Activated CD4-positive, alpha-beta T cell treated with anti-CD3 and anti-CD28 coated beads, Interleukin-2, amount 10 ng/mL, durations not matched to agents 7 days and 5 days (primary cell): Measurements from ENCODE around the gene NUP214. TPM values are rescaled to one million over a fixed set of nuclear protein-coding genes. Genes with fewer than 3 reads are reported as not detected.

ENCODE experiments used
- CTCF ChIA-PET: fragments of 350-600 bp; sonication (Branson Sonifier 250); formaldehyde crosslinking; loops from one replicate; lab custom pipeline; 2021; ENCODE audit warnings: antibody characterized with exemption; lab: Charles Lee
- POLR2A ChIA-PET: fragments of 350-600 bp; sonication (Branson Sonifier 250); formaldehyde crosslinking; loops from one replicate; lab custom pipeline; 2021; ENCODE audit warnings: antibody characterized with exemption; lab: Charles Lee
- DNase-seq: peaks from one replicate; pipeline ENCODE4 v3.0.0-alpha.2; 2020
- H3K27ac Mint-ChIP-seq: one replicate; pipeline ENCODE4 v1.8.0; 2021; ENCODE audit warnings: mild to moderate bottlenecking, moderate library complexity, mixed read lengths
- H3K27me3 Mint-ChIP-seq: one replicate; pipeline ENCODE4 v1.8.0; 2021; ENCODE audit warnings: mixed read lengths
- H3K36me3 Mint-ChIP-seq: one replicate; pipeline ENCODE4 v1.8.0; 2021; ENCODE audit warnings: low read depth, mixed read lengths
- H3K4me1 Mint-ChIP-seq: one replicate; pipeline ENCODE4 v1.8.0; 2021; ENCODE audit warnings: mixed read lengths
- H3K4me3 Mint-ChIP-seq: one replicate; pipeline ENCODE4 v1.8.0; 2021; ENCODE audit warnings: mild to moderate bottlenecking, moderate library complexity, mixed read lengths
- H3K9me3 Mint-ChIP-seq: one replicate; pipeline ENCODE4 v1.8.0; 2021; ENCODE audit warnings: mixed read lengths
- total RNA-seq, 2 experiments: library from RNA; stranded (reverse); gene quantifications; one replicate each; pipeline ENCODE4 v1.2.3, GENCODE V29; 2021

Gene NUP214
- total RNA-seq, 2 experiments from 2014 or later = 58.0 to 69.4 TPM

DNA sequence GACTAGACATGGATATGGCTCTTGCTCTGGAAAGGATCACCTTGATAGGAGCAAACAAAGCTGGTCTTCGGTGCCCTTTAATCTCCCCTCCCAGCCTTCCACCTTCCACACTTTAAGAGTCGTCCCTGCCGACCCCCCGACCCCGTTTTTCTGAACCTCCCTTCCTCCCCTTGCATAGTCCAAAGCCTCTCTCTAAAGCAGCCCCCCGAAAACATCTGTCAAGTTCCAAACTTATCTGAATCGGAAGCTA is 423 bp upstream of the NUP214 start:
- CTCF ChIA-PET = interaction anchor here (0.5 to 1.9 kb wide), 7 partner anchors 9 to 241 kb away, joined by 3 to 8 read pairs (median 3); no protein-coding TSS in a partner anchor
- H3K27ac Mint-ChIP-seq = peak overlapping the region; percentile 98
- no peaks in the 10 kb centered on the region for H3K27me3 Mint-ChIP-seq
- POLR2A ChIA-PET = interaction anchor here (0.7 to 1.0 kb wide), 2 partner anchors 94 to 141 kb away, joined by 3 read pairs; no protein-coding TSS in a partner anchor
- peaks cover 34% of the 10 kb centered on the region for H3K4me1 Mint-ChIP-seq
- peaks cover 26% of the 10 kb centered on the region for H3K36me3 Mint-ChIP-seq
- no peaks in the 10 kb centered on the region for H3K9me3 Mint-ChIP-seq
- H3K4me3 Mint-ChIP-seq = peak overlapping the region; percentile 96
- no peak for DNase-seq

- ChIA-PET POLR2A (interaction anchor here (1.0 kb wide), 1 partner anchor 140 kb away, joined by 3 read pairs; no protein-coding TSS in a partner anchor), CTCF (interaction anchor here (1.0 to 1.2 kb wide), 2 partner anchors 14 to 240 kb away, joined by 3 to 4 read pairs; no protein-coding TSS in a partner anchor)
- Mint-ChIP-seq H3K4me3 (peak overlapping the region; percentile 96), H3K36me3 (peaks cover 31% of the 10 kb centered on the region), H3K27ac (peak overlapping the region; percentile 98), H3K27me3 (no peaks in the 10 kb centered on the region), H3K9me3 (no peaks in the 10 kb centered on the region), H3K4me1 (peaks cover 34% of the 10 kb centered on the region)
- no peak for DNase-seq
Observed at GRCh38 chr9:131126059-131126426, 657 bp downstream of the NUP214 start.

GRCh38 chr9:131129183-131129582 is 3.8 kb downstream of the NUP214 start:
- CTCF ChIA-PET = no interaction called here
- Mint-ChIP-seq H3K36me3 (peaks cover 47% of the 10 kb centered on the region), H3K4me1 (peaks cover 34% of the 10 kb centered on the region), H3K4me3 (no peak overlapping the region), H3K27me3 (no peaks in the 10 kb centered on the region), H3K9me3 (no peaks in the 10 kb centered on the region), H3K27ac (no peak overlapping the region)
- no peak for DNase-seq
- POLR2A ChIA-PET = no interaction called here

DNA sequence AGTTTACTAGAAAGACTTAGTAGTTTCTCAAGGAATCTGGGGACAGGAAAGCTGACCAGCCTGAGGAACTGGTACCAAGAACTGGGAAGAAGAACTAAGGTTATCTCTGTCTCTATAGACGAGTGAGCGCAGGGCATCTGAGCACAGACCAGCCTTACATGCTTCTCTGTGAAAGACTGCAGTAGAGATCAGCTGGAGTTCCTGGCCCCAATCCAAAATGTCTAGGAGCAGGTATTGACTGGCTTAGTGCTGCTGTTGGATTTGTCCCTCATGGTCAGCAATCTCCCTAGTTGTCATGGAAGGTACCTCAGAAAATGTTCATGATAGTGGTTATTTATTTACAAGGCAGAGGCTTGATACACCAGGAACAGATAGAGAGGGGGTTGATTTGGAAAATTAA is 13.3 kb downstream of the NUP214 start:
- H3K36me3 Mint-ChIP-seq = peaks cover 46% of the 10 kb centered on the region
- CTCF ChIA-PET = interaction anchor here (0.6 to 1.2 kb wide), 2 partner anchors 18 to 453 kb away, joined by 3 to 5 read pairs; no protein-coding TSS in a partner anchor

DNA sequence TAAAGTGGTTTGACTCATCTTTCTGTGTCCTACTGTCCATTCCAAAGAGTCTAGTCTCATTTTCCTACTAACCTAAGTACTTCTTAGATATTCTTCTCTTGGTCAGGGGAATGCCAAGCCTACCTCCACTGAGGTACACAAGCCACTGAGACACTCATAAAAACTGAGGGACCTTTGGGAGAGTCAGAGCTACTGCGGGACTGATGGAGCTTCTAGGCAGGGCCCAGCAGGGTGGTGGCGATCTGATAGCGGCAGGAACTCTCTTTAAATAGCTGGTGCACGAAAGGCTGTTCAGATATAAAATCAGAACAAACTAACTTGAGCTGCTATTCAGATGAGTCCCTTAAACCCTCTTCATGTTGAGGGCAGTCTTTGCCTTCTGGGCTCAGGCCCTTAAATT is 14.7 kb downstream of the NUP214 start:
- H3K27me3 Mint-ChIP-seq = no peaks in the 10 kb centered on the region
- CTCF ChIA-PET = interaction anchor here (1.0 kb wide), 1 partner anchor 15 kb away, joined by 4 read pairs; the partner anchor contains the start of gene NUP214
- no peaks in the 10 kb centered on the region for H3K9me3 Mint-ChIP-seq
- no peaks in the 10 kb centered on the region for H3K4me1 Mint-ChIP-seq
- H3K36me3 Mint-ChIP-seq = peaks cover 48% of the 10 kb centered on the region
- no peak overlapping the region for H3K4me3 Mint-ChIP-seq
- H3K27ac Mint-ChIP-seq = no peak overlapping the region
- POLR2A ChIA-PET = interaction anchor here (0.6 kb wide), 1 partner anchor 196 kb away, joined by 8 read pairs; no protein-coding TSS in a partner anchor
- DNase-seq = no peak

More for the DNA sequence above, 13.3 kb downstream of the NUP214 start:
- POLR2A ChIA-PET = no interaction called here
- no peak overlapping the region for H3K4me3 Mint-ChIP-seq
- H3K27ac Mint-ChIP-seq = no peak overlapping the region
- H3K4me1 Mint-ChIP-seq = no peaks in the 10 kb centered on the region
- no peak for DNase-seq
- no peaks in the 10 kb centered on the region for H3K9me3 Mint-ChIP-seq
- H3K27me3 Mint-ChIP-seq = no peaks in the 10 kb centered on the region

- H3K27ac Mint-ChIP-seq = no peak overlapping the region
- ChIA-PET CTCF (interaction anchor here (1.0 kb wide), 1 partner anchor 15 kb away, joined by 4 read pairs; the partner anchor contains the start of gene NUP214), POLR2A (no interaction called here)
- H3K36me3 Mint-ChIP-seq = peaks cover 52% of the 10 kb centered on the region
- no peaks in the 10 kb centered on the region for H3K9me3 Mint-ChIP-seq
- no peaks in the 10 kb centered on the region for H3K27me3 Mint-ChIP-seq
- no peak overlapping the region for H3K4me3 Mint-ChIP-seq
- no peaks in the 10 kb centered on the region for H3K4me1 Mint-ChIP-seq
- no peak for DNase-seq
Observed at GRCh38 chr9:131140550-131140949, 15.2 kb downstream of the NUP214 start.

GRCh38 chr9:131142160-131142559 is 16.8 kb downstream of the NUP214 start:
- no peak overlapping the region for H3K4me3 Mint-ChIP-seq
- H3K4me1 Mint-ChIP-seq = no peaks in the 10 kb centered on the region
- ChIA-PET POLR2A (no interaction called here), CTCF (no interaction called here)
- H3K9me3 Mint-ChIP-seq = no peaks in the 10 kb centered on the region
- no peak for DNase-seq
- H3K36me3 Mint-ChIP-seq = peaks cover 56% of the 10 kb centered on the region
- no peaks in the 10 kb centered on the region for H3K27me3 Mint-ChIP-seq
- H3K27ac Mint-ChIP-seq = no peak overlapping the region

- DNase-seq = no peak
- no peak overlapping the region for H3K4me3 Mint-ChIP-seq
- no peaks in the 10 kb centered on the region for H3K27me3 Mint-ChIP-seq
- POLR2A ChIA-PET = no interaction called here
- H3K36me3 Mint-ChIP-seq = peaks cover 61% of the 10 kb centered on the region
- no peak overlapping the region for H3K27ac Mint-ChIP-seq
- no peaks in the 10 kb centered on the region for H3K9me3 Mint-ChIP-seq
- CTCF ChIA-PET = no interaction called here
- H3K4me1 Mint-ChIP-seq = peaks cover 3% of the 10 kb centered on the region
Observed at GRCh38 chr9:131144201-131144600, 18.8 kb downstream of the NUP214 start.

- Mint-ChIP-seq H3K36me3 (peaks cover 63% of the 10 kb centered on the region), H3K27me3 (no peaks in the 10 kb centered on the region), H3K4me3 (no peak overlapping the region), H3K9me3 (no peaks in the 10 kb centered on the region), H3K27ac (no peak overlapping the region), H3K4me1 (peaks cover 12% of the 10 kb centered on the region)
- no peak for DNase-seq
- CTCF ChIA-PET = no interaction called here
- POLR2A ChIA-PET = no interaction called here
Observed at GRCh38 chr9:131145245-131145644, 19.9 kb downstream of the NUP214 start.

GRCh38 chr9:131146186-131146585 is 20.8 kb downstream of the NUP214 start:
- Mint-ChIP-seq H3K27me3 (no peaks in the 10 kb centered on the region), H3K4me3 (no peak overlapping the region), H3K4me1 (peaks cover 14% of the 10 kb centered on the region), H3K27ac (peak overlapping the region; percentile 58), H3K9me3 (no peaks in the 10 kb centered on the region), H3K36me3 (peaks cover 62% of the 10 kb centered on the region)
- POLR2A ChIA-PET = interaction anchor here (0.6 kb wide), 1 partner anchor 45 kb away, joined by 5 read pairs; no protein-coding TSS in a partner anchor
- CTCF ChIA-PET = interaction anchor here (1.2 kb wide), 1 partner anchor 34 kb away, joined by 4 read pairs; no protein-coding TSS in a partner anchor
- DNase-seq = no peak

DNA sequence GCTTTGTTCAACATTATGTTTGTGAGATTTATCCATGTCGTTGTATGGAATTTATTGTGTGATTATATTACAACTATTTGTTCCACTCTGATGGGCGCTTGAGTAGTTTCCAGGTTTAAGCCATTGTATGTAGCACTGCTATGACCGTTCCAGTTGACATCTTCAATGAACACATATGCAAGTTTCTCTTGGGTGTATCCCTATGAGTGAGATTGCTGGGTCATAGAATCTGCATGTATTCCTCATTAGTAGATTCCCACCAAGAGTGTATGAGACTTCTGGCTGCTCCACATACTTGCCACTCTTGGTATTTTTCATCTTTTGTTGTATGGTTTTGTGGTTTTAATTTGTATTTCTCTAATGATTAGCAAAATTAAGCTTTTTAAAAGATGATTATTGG is 22.9 kb downstream of the NUP214 start:
- ChIA-PET POLR2A (no interaction called here), CTCF (interaction anchor here (1.2 kb wide), 1 partner anchor 11 kb away, joined by 3 read pairs; no protein-coding TSS in a partner anchor)
- no peaks in the 10 kb centered on the region for H3K27me3 Mint-ChIP-seq
- no peak for DNase-seq
- H3K36me3 Mint-ChIP-seq = peaks cover 64% of the 10 kb centered on the region
- H3K4me1 Mint-ChIP-seq = peaks cover 14% of the 10 kb centered on the region
- H3K27ac Mint-ChIP-seq = no peak overlapping the region
- H3K4me3 Mint-ChIP-seq = no peak overlapping the region
- H3K9me3 Mint-ChIP-seq = no peaks in the 10 kb centered on the region

DNA sequence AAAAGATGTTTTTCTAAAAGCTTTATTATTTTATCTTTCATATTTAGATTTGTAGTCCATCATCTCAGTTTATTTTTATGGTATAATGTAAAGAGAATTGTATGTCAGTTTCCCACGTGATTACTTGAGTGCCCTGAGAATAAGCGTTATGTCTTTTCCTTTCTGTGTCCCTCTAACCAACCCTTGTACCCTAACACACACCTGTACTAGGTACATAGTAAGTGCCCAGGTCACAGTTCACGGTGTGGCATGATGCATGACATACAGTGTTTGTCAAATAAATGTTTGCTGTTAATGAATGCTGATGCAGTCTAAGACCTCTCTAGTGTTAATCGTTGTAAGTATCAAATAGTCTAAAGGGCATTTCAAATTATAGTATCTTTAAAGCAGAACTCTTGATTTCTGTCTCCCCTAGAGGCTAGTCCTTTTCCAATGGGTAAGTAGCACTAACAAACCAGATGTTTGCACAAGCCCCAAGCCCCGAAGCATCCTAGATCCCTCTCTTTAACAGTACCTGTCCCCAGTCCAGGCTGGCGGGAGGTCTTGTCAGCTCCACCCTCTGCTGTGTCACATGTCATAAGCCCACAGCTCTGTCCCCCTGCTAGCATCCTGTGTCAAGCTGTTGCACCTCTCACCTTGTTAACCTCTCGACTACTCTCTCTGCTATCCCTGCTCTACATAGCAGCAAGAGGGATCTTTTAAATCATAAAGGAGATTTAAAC is 23.7 kb downstream of the NUP214 start:
- peak overlapping the region; percentile 31 for H3K27ac Mint-ChIP-seq
- no peaks in the 10 kb centered on the region for H3K9me3 Mint-ChIP-seq
- DNase-seq = no peak
- POLR2A ChIA-PET = no interaction called here
- no peak overlapping the region for H3K4me3 Mint-ChIP-seq
- no peaks in the 10 kb centered on the region for H3K27me3 Mint-ChIP-seq
- H3K36me3 Mint-ChIP-seq = peaks cover 64% of the 10 kb centered on the region
- CTCF ChIA-PET = interaction anchor here (0.9 to 1.2 kb wide), 2 partner anchors 12 to 24 kb away, joined by 3 read pairs; no protein-coding TSS in a partner anchor
- H3K4me1 Mint-ChIP-seq = peaks cover 14% of the 10 kb centered on the region

DNA sequence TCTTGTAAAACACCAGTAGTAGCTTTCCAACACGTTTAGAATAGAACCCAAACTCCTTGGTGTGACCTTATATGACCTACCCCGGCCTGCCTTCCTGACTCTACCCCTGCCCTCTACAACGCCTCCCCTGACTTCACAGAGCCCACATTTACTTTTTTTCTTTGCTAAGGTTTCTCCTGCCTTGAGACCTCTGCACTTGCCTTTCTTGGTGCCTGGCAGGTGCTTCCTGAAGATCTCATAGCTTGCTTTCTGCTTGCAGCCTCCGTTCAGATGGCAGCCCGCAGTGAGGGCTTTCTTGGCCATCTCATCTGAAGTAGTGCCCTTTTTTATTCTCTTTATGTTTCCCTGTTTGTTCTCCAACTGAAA is 24.3 kb downstream of the NUP214 start:
- no peak for DNase-seq
- H3K27ac Mint-ChIP-seq = peak overlapping the region; percentile 31
- no peaks in the 10 kb centered on the region for H3K27me3 Mint-ChIP-seq
- no peaks in the 10 kb centered on the region for H3K9me3 Mint-ChIP-seq
- no peak overlapping the region for H3K4me3 Mint-ChIP-seq
- ChIA-PET CTCF (interaction anchor here (0.9 kb wide), 1 partner anchor 25 kb away, joined by 3 read pairs; no protein-coding TSS in a partner anchor), POLR2A (no interaction called here)
- H3K36me3 Mint-ChIP-seq = peaks cover 65% of the 10 kb centered on the region
- H3K4me1 Mint-ChIP-seq = peaks cover 14% of the 10 kb centered on the region
